ENCODE results near the gene RPL22.

DNA sequence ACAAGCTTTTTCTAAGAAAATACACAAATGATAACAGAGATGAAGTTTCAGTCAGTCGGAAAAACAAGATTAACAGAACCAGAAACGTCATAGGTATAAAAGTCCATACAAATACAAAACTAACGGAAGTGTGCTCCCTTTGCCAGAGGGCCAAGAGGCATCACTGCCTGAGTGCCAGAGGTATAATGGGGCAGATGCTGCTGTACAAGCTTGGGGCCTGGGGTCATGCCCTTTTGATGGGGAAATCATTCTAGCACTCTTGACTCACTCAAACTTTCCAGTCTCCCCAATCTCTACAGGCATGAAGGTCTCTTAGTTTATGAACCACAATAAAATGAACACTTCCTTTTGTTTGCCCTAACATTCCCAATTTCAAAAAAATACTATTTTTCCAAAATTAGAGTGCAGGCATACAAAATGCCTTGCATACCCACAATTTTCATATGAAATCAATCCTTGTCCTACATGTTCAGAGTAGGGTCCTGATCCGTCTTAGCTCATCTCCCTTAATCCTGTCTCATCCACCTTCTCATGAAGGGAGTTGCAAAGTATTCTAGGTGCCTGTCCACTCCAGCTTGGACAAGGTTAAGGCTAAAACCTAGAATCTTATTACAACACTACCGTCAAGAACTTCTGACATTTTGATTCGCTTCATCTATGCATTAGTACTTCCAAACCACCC, 1.5 kb downstream of the RPL22 start:
- TF ChIP-seq POLR2A (IDR thresholded peaks at IDR 0.05), result no peak
- TF ChIP-seq, protein P1, sequence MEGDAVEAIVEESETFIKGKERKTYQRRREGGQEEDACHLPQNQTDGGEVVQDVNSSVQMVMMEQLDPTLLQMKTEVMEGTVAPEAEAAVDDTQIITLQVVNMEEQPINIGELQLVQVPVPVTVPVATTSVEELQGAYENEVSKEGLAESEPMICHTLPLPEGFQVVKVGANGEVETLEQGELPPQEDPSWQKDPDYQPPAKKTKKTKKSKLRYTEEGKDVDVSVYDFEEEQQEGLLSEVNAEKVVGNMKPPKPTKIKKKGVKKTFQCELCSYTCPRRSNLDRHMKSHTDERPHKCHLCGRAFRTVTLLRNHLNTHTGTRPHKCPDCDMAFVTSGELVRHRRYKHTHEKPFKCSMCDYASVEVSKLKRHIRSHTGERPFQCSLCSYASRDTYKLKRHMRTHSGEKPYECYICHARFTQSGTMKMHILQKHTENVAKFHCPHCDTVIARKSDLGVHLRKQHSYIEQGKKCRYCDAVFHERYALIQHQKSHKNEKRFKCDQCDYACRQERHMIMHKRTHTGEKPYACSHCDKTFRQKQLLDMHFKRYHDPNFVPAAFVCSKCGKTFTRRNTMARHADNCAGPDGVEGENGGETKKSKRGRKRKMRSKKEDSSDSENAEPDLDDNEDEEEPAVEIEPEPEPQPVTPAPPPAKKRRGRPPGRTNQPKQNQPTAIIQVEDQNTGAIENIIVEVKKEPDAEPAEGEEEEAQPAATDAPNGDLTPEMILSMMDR (IDR thresholded peaks at IDR 0.05), result no peak

Measured in tibial nerve (tissue), 3 donors.